ENCODE results near the gene SLC12A5.

SLC12A5 gene

GRCh38 chr20:46071573-46071972 lies 42.6 kb downstream of the SLC12A5 start:
- no peak overlapping the region for H3K27ac ChIP-seq (ENCODE audit: low read depth, low read length)
- H4K20me1 ChIP-seq (ENCODE audit: control insufficient read depth, insufficient read depth, low read depth, low read length): peaks cover 10% of the 10 kb centered on the region; the same call in 1 of the 2 replicates
- H3K27me3 ChIP-seq (ENCODE audit: control insufficient read depth, low read length): no peaks in the 10 kb centered on the region
- no peaks in the 10 kb centered on the region for H3F3A ChIP-seq (ENCODE audit: control insufficient read depth, insufficient read depth)
- TF ChIP-seq CTCF (IDR thresholded peaks at IDR 0.05; ENCODE audit: low read depth, low read length, poor library complexity, severe bottlenecking): no peak
- no peak for TF ChIP-seq EZH2phosphoT487 (IDR thresholded peaks at IDR 0.05; ENCODE audit: borderline replicate concordance, low read length)
- H3K9me2 ChIP-seq (replicated peaks; ENCODE audit: control insufficient read depth, low read length): no peaks in the 10 kb centered on the region
- peaks cover 18% of the 10 kb centered on the region for H3K79me2 ChIP-seq (ENCODE audit: control insufficient read depth, low read length)
- H3K4me1 ChIP-seq (ENCODE audit: control insufficient read depth, low read length): no peaks in the 10 kb centered on the region
- no peak overlapping the region for H3K4me2 ChIP-seq (ENCODE audit: low read length)
- no peak overlapping the region for H3K4me3 ChIP-seq (ENCODE audit: low read length)
- H3K36me3 ChIP-seq (ENCODE audit: control insufficient read depth, low read length): peaks cover 67% of the 10 kb centered on the region
- no peaks in the 10 kb centered on the region for H3K9me3 ChIP-seq (ENCODE audit: control insufficient read depth, insufficient read depth, low read length)

GRCh38 chr20:46073024-46073423 lies 44.0 kb downstream of the SLC12A5 start:
- Histone ChIP-seq H3K9me3 (ENCODE audit: control insufficient read depth, insufficient read depth, low read length) (no peaks in the 10 kb centered on the region), H4K20me1 (ENCODE audit: control insufficient read depth, insufficient read depth, low read depth, low read length) (peaks cover 14% of the 10 kb centered on the region; the same call in 1 of the 2 replicates), H3K27ac (ENCODE audit: low read depth, low read length) (no peak overlapping the region), H3K4me3 (ENCODE audit: low read length) (no peak overlapping the region), H3K27me3 (ENCODE audit: control insufficient read depth, low read length) (no peaks in the 10 kb centered on the region), H3K9me2 (replicated peaks; ENCODE audit: control insufficient read depth, low read length) (no peaks in the 10 kb centered on the region), H3K79me2 (ENCODE audit: control insufficient read depth, low read length) (peaks cover 26% of the 10 kb centered on the region), H3K4me2 (ENCODE audit: low read length) (no peak overlapping the region), H3K4me1 (ENCODE audit: control insufficient read depth, low read length) (no peaks in the 10 kb centered on the region), H3K36me3 (ENCODE audit: control insufficient read depth, low read length) (peaks cover 65% of the 10 kb centered on the region), H3F3A (ENCODE audit: control insufficient read depth, insufficient read depth) (no peaks in the 10 kb centered on the region)
- TF ChIP-seq EZH2phosphoT487 (IDR thresholded peaks at IDR 0.05; ENCODE audit: borderline replicate concordance, low read length) (no peak), CTCF (IDR thresholded peaks at IDR 0.05; ENCODE audit: low read depth, low read length, poor library complexity, severe bottlenecking) (no peak)

- peaks cover 30% of the 10 kb centered on the region for H3K79me2 ChIP-seq (ENCODE audit: control insufficient read depth, low read length)
Observed at GRCh38 chr20:46073443-46073842, 44.4 kb downstream of the SLC12A5 start.

More at GRCh38 chr20:46073443-46073842, 44.4 kb downstream of the SLC12A5 start:
- no peak for TF ChIP-seq CTCF (IDR thresholded peaks at IDR 0.05; ENCODE audit: low read depth, low read length, poor library complexity, severe bottlenecking)
- no peak for TF ChIP-seq EZH2phosphoT487 (IDR thresholded peaks at IDR 0.05; ENCODE audit: borderline replicate concordance, low read length)
- no peak overlapping the region for H3K4me3 ChIP-seq (ENCODE audit: low read length)
- H3F3A ChIP-seq (ENCODE audit: control insufficient read depth, insufficient read depth): no peaks in the 10 kb centered on the region
- no peak overlapping the region for H3K4me2 ChIP-seq (ENCODE audit: low read length)
- no peaks in the 10 kb centered on the region for H3K27me3 ChIP-seq (ENCODE audit: control insufficient read depth, low read length)
- H3K36me3 ChIP-seq (ENCODE audit: control insufficient read depth, low read length): peaks cover 65% of the 10 kb centered on the region
- no peaks in the 10 kb centered on the region for H3K9me3 ChIP-seq (ENCODE audit: control insufficient read depth, insufficient read depth, low read length)
- H3K4me1 ChIP-seq (ENCODE audit: control insufficient read depth, low read length): no peaks in the 10 kb centered on the region
- H4K20me1 ChIP-seq (ENCODE audit: control insufficient read depth, insufficient read depth, low read depth, low read length): peaks cover 14% of the 10 kb centered on the region; the same call in 1 of the 2 replicates
- H3K27ac ChIP-seq (ENCODE audit: low read depth, low read length): no peak overlapping the region
- no peaks in the 10 kb centered on the region for H3K9me2 ChIP-seq (replicated peaks; ENCODE audit: control insufficient read depth, low read length)
